Measurements from ENCODE around the gene CYP2D6.
"Not testable (repeated sequence)": the region's sequence is repeated elsewhere in the genome, so short reads cannot be mapped to it uniquely, and the experiment has no call there.

The CYP2D6 gene

DNA sequence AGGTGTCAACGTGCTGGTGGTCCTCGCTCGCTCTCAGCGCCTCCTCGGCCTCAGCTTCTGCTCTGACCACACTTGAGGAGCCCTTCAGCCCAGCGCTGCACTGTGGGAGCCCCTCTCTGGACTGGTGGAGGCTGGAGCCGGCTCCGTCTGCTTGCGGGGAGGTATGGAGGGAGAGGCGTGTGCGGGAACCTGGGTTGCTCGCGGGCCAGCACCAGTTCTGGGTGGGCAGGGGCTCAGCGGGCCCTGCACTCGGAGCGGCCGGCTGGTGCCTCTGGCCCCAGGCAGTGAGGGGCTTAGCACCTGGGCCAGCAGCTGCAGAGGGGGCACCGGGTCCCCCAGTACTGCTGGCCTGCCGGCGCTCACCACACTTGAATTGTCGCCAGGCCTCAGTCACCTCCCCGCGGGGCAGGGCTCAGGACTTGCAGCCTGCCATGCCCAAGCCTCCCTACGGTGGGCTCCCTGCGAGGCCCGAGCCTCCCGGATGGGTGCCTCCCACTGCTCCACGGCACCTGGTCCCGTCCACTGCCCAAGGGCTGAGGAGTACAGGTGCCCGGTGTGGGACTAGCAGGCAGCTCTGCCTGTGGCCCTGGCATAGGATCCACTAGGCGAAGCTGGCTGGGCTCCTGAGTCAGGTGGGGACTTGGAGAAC is 7.6 kb upstream of the CYP2D6 start:
- Histone ChIP-seq H3K36me3 (ENCODE audit: insufficient read depth, low read length) (peaks cover 14% of the 10 kb centered on the region), H3K27ac (ENCODE audit: low read length) (no peak overlapping the region), H3K27me3 (ENCODE audit: insufficient read depth, low read length, poor library complexity) (no peaks in the 10 kb centered on the region), H3K4me3 (ENCODE audit: low read depth in 1 of 2, low read length in 2 of 2) (no peak overlapping the region), H3K9ac (ENCODE audit: low read depth, low read length) (no peak overlapping the region), H3K9me3 (ENCODE audit: insufficient read depth, low read length, severe bottlenecking) (no peaks in the 10 kb centered on the region), H3K79me2 (ENCODE audit: insufficient read depth, low read length) (no peaks in the 10 kb centered on the region), H4K20me1 (ENCODE audit: insufficient read depth, low read length) (no peaks in the 10 kb centered on the region), H3K4me2 (ENCODE audit: insufficient read depth, low read length) (no peak overlapping the region), H2AFZ (ENCODE audit: low read depth, low read length) (no peak overlapping the region), H3K4me1 (ENCODE audit: insufficient read depth, low read length) (no peaks in the 10 kb centered on the region)
- DNase-seq, result no peak
- ATAC-seq (ENCODE audit: insufficient read depth, low read depth), result no peak
- TF ChIP-seq, protein P1, sequence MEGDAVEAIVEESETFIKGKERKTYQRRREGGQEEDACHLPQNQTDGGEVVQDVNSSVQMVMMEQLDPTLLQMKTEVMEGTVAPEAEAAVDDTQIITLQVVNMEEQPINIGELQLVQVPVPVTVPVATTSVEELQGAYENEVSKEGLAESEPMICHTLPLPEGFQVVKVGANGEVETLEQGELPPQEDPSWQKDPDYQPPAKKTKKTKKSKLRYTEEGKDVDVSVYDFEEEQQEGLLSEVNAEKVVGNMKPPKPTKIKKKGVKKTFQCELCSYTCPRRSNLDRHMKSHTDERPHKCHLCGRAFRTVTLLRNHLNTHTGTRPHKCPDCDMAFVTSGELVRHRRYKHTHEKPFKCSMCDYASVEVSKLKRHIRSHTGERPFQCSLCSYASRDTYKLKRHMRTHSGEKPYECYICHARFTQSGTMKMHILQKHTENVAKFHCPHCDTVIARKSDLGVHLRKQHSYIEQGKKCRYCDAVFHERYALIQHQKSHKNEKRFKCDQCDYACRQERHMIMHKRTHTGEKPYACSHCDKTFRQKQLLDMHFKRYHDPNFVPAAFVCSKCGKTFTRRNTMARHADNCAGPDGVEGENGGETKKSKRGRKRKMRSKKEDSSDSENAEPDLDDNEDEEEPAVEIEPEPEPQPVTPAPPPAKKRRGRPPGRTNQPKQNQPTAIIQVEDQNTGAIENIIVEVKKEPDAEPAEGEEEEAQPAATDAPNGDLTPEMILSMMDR (IDR thresholded peaks at IDR 0.05; ENCODE audit: borderline replicate concordance, extremely low read depth, low read length, poor library complexity, severe bottlenecking), result no peak
- no peak for TF ChIP-seq EZH2 (IDR thresholded peaks at IDR 0.05; ENCODE audit: borderline replicate concordance, low read depth, low read length, severe bottlenecking)

GRCh38 chr22:42135688-42136087 is 5.1 kb upstream of the CYP2D6 start:
- not testable (repeated sequence) for H3K9me3 ChIP-seq (ENCODE audit: insufficient read depth, low read length, severe bottlenecking); H4K20me1 ChIP-seq (ENCODE audit: insufficient read depth, low read length); H3K4me2 ChIP-seq (ENCODE audit: insufficient read depth, low read length); H3K4me1 ChIP-seq (ENCODE audit: insufficient read depth, low read length); DNase-seq; H2AFZ ChIP-seq (ENCODE audit: low read depth, low read length); H3K79me2 ChIP-seq (ENCODE audit: insufficient read depth, low read length); H3K27ac ChIP-seq (ENCODE audit: low read length); H3K36me3 ChIP-seq (ENCODE audit: insufficient read depth, low read length); ATAC-seq (ENCODE audit: insufficient read depth, low read depth); H3K27me3 ChIP-seq (ENCODE audit: insufficient read depth, low read length, poor library complexity); H3K9ac ChIP-seq (ENCODE audit: low read depth, low read length); H3K4me3 ChIP-seq (ENCODE audit: low read depth in 1 of 2, low read length in 2 of 2)

DNA sequence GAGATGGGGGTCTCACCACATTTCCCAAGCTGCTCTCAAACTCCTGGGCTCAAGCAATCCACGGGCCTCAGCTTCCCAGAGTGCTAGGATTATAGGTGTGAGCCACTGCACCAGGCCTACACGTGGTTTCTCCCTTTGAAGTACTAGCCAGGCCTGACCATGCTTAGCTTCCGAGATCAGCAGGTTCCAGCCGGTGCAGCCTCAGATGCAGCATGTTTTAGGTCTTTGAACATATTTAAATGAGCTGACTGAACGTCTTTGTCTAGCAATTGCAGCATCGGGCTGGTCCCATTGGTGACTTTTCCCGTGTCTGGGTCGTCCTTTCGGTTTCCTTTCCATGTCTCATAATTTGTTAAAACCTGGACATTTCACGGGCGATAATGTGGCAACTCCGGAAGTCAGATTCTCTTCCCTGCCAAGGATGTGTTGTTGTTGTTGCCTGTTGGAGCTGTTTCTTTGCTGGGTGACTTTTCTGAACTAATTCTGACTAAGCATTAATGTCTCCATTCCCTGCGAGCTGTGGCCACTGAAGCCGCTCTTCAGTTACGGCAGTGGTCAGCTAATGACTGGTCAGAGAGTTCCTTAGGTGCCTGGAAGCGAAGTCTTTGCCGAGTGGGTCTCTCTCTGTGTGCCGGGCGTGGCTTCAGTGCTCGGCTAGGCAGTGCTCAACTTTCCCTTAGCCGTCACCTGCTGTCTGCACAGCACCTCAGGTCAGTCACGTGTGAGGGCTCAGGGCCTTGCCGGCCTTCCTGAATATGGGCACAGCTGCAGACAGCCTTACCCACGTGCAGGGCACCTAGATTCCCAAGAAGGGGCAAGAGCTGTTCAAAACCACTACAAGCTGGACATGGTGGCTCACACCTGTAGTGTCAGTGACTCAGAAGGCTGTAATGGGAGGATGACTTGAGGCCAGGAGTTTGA is 3.8 kb upstream of the CYP2D6 start:
- H3K9ac ChIP-seq (ENCODE audit: low read depth, low read length), result no peak overlapping the region

More for the DNA sequence above, 3.8 kb upstream of the CYP2D6 start:
- ATAC-seq (ENCODE audit: insufficient read depth, low read depth), result no peak
- Histone ChIP-seq H3K79me2 (ENCODE audit: insufficient read depth, low read length) (no peaks in the 10 kb centered on the region), H4K20me1 (ENCODE audit: insufficient read depth, low read length) (no peaks in the 10 kb centered on the region), H3K27me3 (ENCODE audit: insufficient read depth, low read length, poor library complexity) (no peaks in the 10 kb centered on the region), H3K36me3 (ENCODE audit: insufficient read depth, low read length) (peaks cover 3% of the 10 kb centered on the region), H3K27ac (ENCODE audit: low read length) (no peak overlapping the region), H3K4me2 (ENCODE audit: insufficient read depth, low read length) (no peak overlapping the region), H3K4me3 (ENCODE audit: low read depth in 1 of 2, low read length in 2 of 2) (no peak overlapping the region), H2AFZ (ENCODE audit: low read depth, low read length) (no peak overlapping the region), H3K4me1 (ENCODE audit: insufficient read depth, low read length) (no peaks in the 10 kb centered on the region), H3K9me3 (ENCODE audit: insufficient read depth, low read length, severe bottlenecking) (no peaks in the 10 kb centered on the region)
- DNase-seq, result no peak
- TF ChIP-seq, protein P1 (IDR thresholded peaks at IDR 0.05; ENCODE audit: borderline replicate concordance, extremely low read depth, low read length, poor library complexity, severe bottlenecking), result no peak
- no peak for TF ChIP-seq EZH2 (IDR thresholded peaks at IDR 0.05; ENCODE audit: borderline replicate concordance, low read depth, low read length, severe bottlenecking)
